NCI-H1694 (cell line): Measurements from ENCODE around the gene ZSCAN1.

Experiments used
- DNase-seq: peaks from one replicate; lab custom pipeline; 2025; lab: John Stamatoyannopoulos, UW

The ZSCAN1 gene

GRCh38 chr19:58040751-58041525 is 7.1 kb downstream of the ZSCAN1 start:
- no peak for DNase-seq

- DNase-seq: no peak
These were observed 8.9 kb downstream of the ZSCAN1 start for GRCh38 chr19:58042495-58043340.

GRCh38 chr19:58044391-58044790 is 10.6 kb downstream of the ZSCAN1 start:
- no peak for DNase-seq

GRCh38 chr19:58044886-58045285 is 11.1 kb downstream of the ZSCAN1 start:
- DNase-seq: no peak

GRCh38 chr19:58045411-58046050 is 11.7 kb downstream of the ZSCAN1 start:
- no peak for DNase-seq

GRCh38 chr19:58046856-58047255 is 13.0 kb downstream of the ZSCAN1 start:
- no peak for DNase-seq

- no peak for DNase-seq
These were observed 13.8 kb downstream of the ZSCAN1 start for GRCh38 chr19:58047672-58048071.

- DNase-seq: no peak
These were observed 18.4 kb downstream of the ZSCAN1 start for GRCh38 chr19:58052256-58052655.

- no peak for DNase-seq
These were observed 19.8 kb downstream of the ZSCAN1 start for GRCh38 chr19:58053480-58054156.

- DNase-seq: no peak
These were observed 21.4 kb downstream of the ZSCAN1 start for GRCh38 chr19:58054901-58055874.

- no peak for DNase-seq
These were observed 22.4 kb downstream of the ZSCAN1 start for GRCh38 chr19:58056261-58056660.

GRCh38 chr19:58056861-58057260 is 23.0 kb downstream of the ZSCAN1 start:
- DNase-seq: no peak

- DNase-seq: no peak
These were observed 24.6 kb downstream of the ZSCAN1 start for GRCh38 chr19:58058467-58058866.

GRCh38 chr19:58059003-58059670 is 25.3 kb downstream of the ZSCAN1 start, which contains the start of gene ZNF135:
TSS of gene ZNF135 (plus strand) at chr19:58059282. CDS start at chr19:58060003, 721 bp downstream.
- DNase-seq: no peak

GRCh38 chr19:58059671-58060078 is 25.9 kb downstream of the ZSCAN1 start:
- DNase-seq: no peak

GRCh38 chr19:58060231-58060630 is 26.4 kb downstream of the ZSCAN1 start:
- DNase-seq: no peak

GRCh38 chr19:58063712-58064111 is 29.9 kb downstream of the ZSCAN1 start:
- no peak for DNase-seq

- DNase-seq: no peak
These were observed 33.6 kb downstream of the ZSCAN1 start for GRCh38 chr19:58067240-58067912.

- no peak for DNase-seq
These were observed 46.0 kb downstream of the ZSCAN1 start for GRCh38 chr19:58079792-58080191.

GRCh38 chr19:58083021-58083420 is 49.2 kb downstream of the ZSCAN1 start:
- DNase-seq: no peak
